ENCODE measurements around the gene PIP5K1C. TPM values are rescaled to one million over a fixed set of nuclear protein-coding genes. Genes with fewer than 3 reads are reported as not detected.
"Not testable (repeated sequence)": the region's sequence is repeated elsewhere in the genome, so short reads cannot be mapped to it uniquely, and the experiment has no call there.

PIP5K1C gene
- total RNA-seq, 1 experiment from 2014 or later, result 34.0 TPM

GRCh38 chr19:3667037-3667638 is 33.1 kb downstream of the PIP5K1C start:
- Mint-ChIP-seq H3K9me3 (no peaks in the 10 kb centered on the region), H3K36me3 (peaks cover 10% of the 10 kb centered on the region; the same call in 1 of the 2 replicates), H3K4me3 (no peak overlapping the region), H3K27ac (no peak overlapping the region), H3K27me3 (ENCODE audit: low read depth) (no peaks in the 10 kb centered on the region), H3K4me1 (0 out of 2 replicates have a peak, but pooled peaks cover 2% of the 10 kb centered on the region)
- POLR2A ChIA-PET, result no interaction called here
- no peak for ATAC-seq
- TF ChIP-seq ARID4B (CRISPR knock-in tag; IDR thresholded peaks at IDR 0.05; ENCODE audit: borderline replicate concordance) (no peak), RORB (CRISPR knock-in tag; IDR thresholded peaks at IDR 0.05) (no peak), E2F1 (CRISPR knock-in tag; IDR thresholded peaks at IDR 0.05) (no peak), EMX1 (CRISPR knock-in tag; IDR thresholded peaks at IDR 0.05) (no peak), ZNF512 (CRISPR knock-in tag; IDR thresholded peaks at IDR 0.05; ENCODE audit: borderline replicate concordance) (no peak), FOXK1 (CRISPR knock-in tag; IDR thresholded peaks at IDR 0.05) (no peak), E2F4 (CRISPR knock-in tag; IDR thresholded peaks at IDR 0.05; ENCODE audit: borderline replicate concordance, low read depth) (no peak), TP53 (CRISPR knock-in tag; IDR thresholded peaks at IDR 0.05) (no peak), SMAD4 (CRISPR knock-in tag; IDR thresholded peaks at IDR 0.05) (no peak)
- DNase-seq (ENCODE audit: low spot score), result no peak
- CTCF ChIA-PET, result interaction anchor here (0.6 to 4.2 kb wide), 10 partner anchors 16 to 76 kb away, joined by 3 to 22 read pairs (median 6); partner anchors contain the start of genes PIP5K1C and TJP3

- H3K9me3 Mint-ChIP-seq; POLR2A ChIA-PET; H3K4me3 Mint-ChIP-seq; H3K27me3 Mint-ChIP-seq (ENCODE audit: low read depth); ATAC-seq; H3K4me1 Mint-ChIP-seq; DNase-seq (ENCODE audit: low spot score): not testable (repeated sequence)
- peaks cover 10% of the 10 kb centered on the region; the same call in 1 of the 2 replicates for H3K36me3 Mint-ChIP-seq
- CTCF ChIA-PET, result interaction anchor here (0.6 to 4.2 kb wide), 13 partner anchors 12 to 411 kb away, joined by 3 to 22 read pairs (median 4); partner anchors contain the start of gene PIP5K1C
- peak overlapping the region; percentile 76 for H3K27ac Mint-ChIP-seq
Observed at GRCh38 chr19:3666545-3666856, 33.8 kb downstream of the PIP5K1C start.

GRCh38 chr19:3665681-3666544 is 34.4 kb downstream of the PIP5K1C start:
- Mint-ChIP-seq H3K4me3 (no peak overlapping the region), H3K4me1 (no peaks in the 10 kb centered on the region), H3K36me3 (peaks cover 15% of the 10 kb centered on the region), H3K27me3 (ENCODE audit: low read depth) (no peaks in the 10 kb centered on the region), H3K9me3 (no peaks in the 10 kb centered on the region), H3K27ac (peak overlapping the region; percentile 76)
- ChIA-PET CTCF (interaction anchor here (0.5 to 4.2 kb wide), 17 partner anchors 11 to 412 kb away, joined by 3 to 22 read pairs (median 4); partner anchors contain the start of gene PIP5K1C), POLR2A (no interaction called here)
- peak; percentile 74 for ATAC-seq
- peak; percentile 81 for DNase-seq (ENCODE audit: low spot score)
- TF ChIP-seq TEAD4 (CRISPR knock-in tag; IDR thresholded peaks at IDR 0.05), result no peak
- TF ChIP-seq SP1 (CRISPR knock-in tag; conservative IDR thresholded peaks at IDR 0.05), result peak; percentile 49; the same call in 1 of the 2 replicates
- TF ChIP-seq ZNF281 (CRISPR knock-in tag; IDR thresholded peaks at IDR 0.05), result no peak
- TF ChIP-seq ZNF232 (CRISPR knock-in tag; IDR thresholded peaks at IDR 0.05), result no peak
- no peak for TF ChIP-seq ESRRA (CRISPR knock-in tag; IDR thresholded peaks at IDR 0.05; ENCODE audit: borderline replicate concordance)
- no peak for TF ChIP-seq ZNF138 (CRISPR knock-in tag; conservative IDR thresholded peaks at IDR 0.05)
- no peak for TF ChIP-seq IRF1 (CRISPR knock-in tag; IDR thresholded peaks at IDR 0.05)
- no peak for TF ChIP-seq SMAD3 (CRISPR knock-in tag; IDR thresholded peaks at IDR 0.05; ENCODE audit: borderline replicate concordance)
- no peak for TF ChIP-seq MXD4 (CRISPR knock-in tag; IDR thresholded peaks at IDR 0.05; ENCODE audit: borderline replicate concordance)
